Stimulated activated CD4-positive, alpha-beta T cell treated with anti-CD3 and anti-CD28 coated beads, Interleukin-4, amount 100 ng/mL, for 48 hours (primary cell): Measurements from ENCODE around the gene TRAPPC10.

Experiments
- DNase-seq, 2 donors: peaks; one replicate each; pipeline ENCODE4 v3.0.0-alpha.2; 2020; ENCODE audit warnings: low read depth in 2 of 2

TRAPPC10 gene

GRCh38 chr21:44011579-44012473, at the start of gene TRAPPC10:
TSS of gene TRAPPC10 (plus strand) at chr21:44012309. CDS start at chr21:44012494, 185 bp downstream.
- peak; percentile 73 to 82 for DNase-seq

GRCh38 chr21:43965911-43966585, 46.1 kb upstream of the TRAPPC10 start:
- DNase-seq, result no peak

GRCh38 chr21:43966946-43967512, 45.1 kb upstream of the TRAPPC10 start:
- DNase-seq, result no peak

- no peak for DNase-seq
Measured at GRCh38 chr21:43967981-43968380, 44.1 kb upstream of the TRAPPC10 start.

GRCh38 chr21:43968410-43969114, 43.5 kb upstream of the TRAPPC10 start:
- DNase-seq, result no peak

GRCh38 chr21:43969115-43969444, 43.0 kb upstream of the TRAPPC10 start:
- no peak for DNase-seq

- no peak for DNase-seq
Measured at GRCh38 chr21:43970551-43970950, 41.6 kb upstream of the TRAPPC10 start.

- DNase-seq, result no peak
Measured at GRCh38 chr21:43971201-43971991, 40.7 kb upstream of the TRAPPC10 start.

GRCh38 chr21:43971992-43972255, 40.2 kb upstream of the TRAPPC10 start:
- no peak for DNase-seq

- DNase-seq, result no peak
Measured at GRCh38 chr21:43972850-43973633, 39.1 kb upstream of the TRAPPC10 start.

- DNase-seq, result no peak
Measured at GRCh38 chr21:43973634-43973955, 38.5 kb upstream of the TRAPPC10 start.

- no peak for DNase-seq
Measured at GRCh38 chr21:43974791-43975468, 37.2 kb upstream of the TRAPPC10 start.

GRCh38 chr21:43975469-43976098, 36.5 kb upstream of the TRAPPC10 start:
- DNase-seq, result peak; percentile 76 to 80

GRCh38 chr21:43976661-43977060, 35.4 kb upstream of the TRAPPC10 start:
- no peak for DNase-seq

- DNase-seq, result no peak
Measured at GRCh38 chr21:43978060-43978459, 34.0 kb upstream of the TRAPPC10 start.

GRCh38 chr21:43979654-43980053, 32.5 kb upstream of the TRAPPC10 start:
- no peak for DNase-seq

GRCh38 chr21:43981151-43981870, 30.8 kb upstream of the TRAPPC10 start:
- DNase-seq, result no peak

- no peak for DNase-seq
Measured at GRCh38 chr21:43981871-43982210, 30.3 kb upstream of the TRAPPC10 start.

- DNase-seq, result no peak
Measured at GRCh38 chr21:43982489-43983078, 29.5 kb upstream of the TRAPPC10 start.
